SK-N-SH treated with all-trans-retinoic acid at 6 μM for 48 hours (cell line): ENCODE measurements around the gene SDC4.
A peak's percentile ranks its signal among the peaks of the same experiment; 100 is the strongest.

Experiments used
- ATAC-seq: fragments of 200-7000 bp; cut with Tn5 transposase; 3 replicates; pipeline ENCODE4 v1.9.1; 2020; ENCODE audit warnings: mild to moderate bottlenecking, moderate library complexity
- ARNTL ChIP-seq: fragments of 450-650 bp; formaldehyde crosslinking; IDR thresholded peaks from 2 replicates; pipeline ENCODE4 v1.5.0; 2020; ENCODE audit warnings: low read depth, mild to moderate bottlenecking, moderate library complexity, borderline replicate concordance
- CSDC2 ChIP-seq: fragments of 250-450 bp; sonication (Bioruptor Pico); IDR thresholded peaks from 2 replicates; pipeline ENCODE4 v1.5.0; 2020; ENCODE audit warnings: mild to moderate bottlenecking, moderate library complexity
- CSRNP3 ChIP-seq: fragments of 250-450 bp; sonication (Bioruptor Pico); IDR thresholded peaks from 2 replicates; pipeline ENCODE4 v1.5.1; 2021; ENCODE audit warnings: mild to moderate bottlenecking, moderate library complexity
- GLIS3 ChIP-seq: fragments of 250-450 bp; sonication (Bioruptor Pico); IDR thresholded peaks from 2 replicates; pipeline ENCODE4 v1.5.0; 2020; ENCODE audit warnings: mild to moderate bottlenecking, moderate library complexity
- ISL1 ChIP-seq: fragments of 250-450 bp; sonication (Bioruptor Pico); IDR thresholded peaks from 2 replicates; pipeline ENCODE4 v2.1.2; 2022; ENCODE audit warnings: mild to moderate bottlenecking, moderate library complexity
- PPARA ChIP-seq: fragments of 250-450 bp; sonication (Bioruptor Pico); IDR thresholded peaks from 2 replicates; pipeline ENCODE4 v1.5.0; 2020; ENCODE audit warnings: mild to moderate bottlenecking, borderline replicate concordance
- RARB ChIP-seq: fragments of 250-450 bp; sonication (Bioruptor Pico); IDR thresholded peaks from 2 replicates; pipeline ENCODE4 v1.8.0; 2021; ENCODE audit warnings: mild to moderate bottlenecking, moderate library complexity
- TCF4 ChIP-seq: fragments of 250-450 bp; sonication (Bioruptor Pico); IDR thresholded peaks from 2 replicates; pipeline ENCODE4 v1.8.0; 2021; ENCODE audit warnings: mild to moderate bottlenecking, moderate library complexity, borderline replicate concordance
- TSHZ2 ChIP-seq: fragments of 250-450 bp; sonication (Bioruptor Pico); IDR thresholded peaks from 2 replicates; pipeline ENCODE4 v1.5.0; 2020; ENCODE audit warnings: mild to moderate bottlenecking, moderate library complexity
- ZFP30 ChIP-seq: fragments of 450-650 bp; formaldehyde crosslinking; IDR thresholded peaks from 2 replicates; pipeline ENCODE4 v1.5.0; 2022; ENCODE audit warnings: mild to moderate bottlenecking, moderate library complexity
- ZNF565 ChIP-seq: fragments of 450-650 bp; formaldehyde crosslinking; conservative IDR thresholded peaks from 2 replicates; pipeline ENCODE4 v1.5.0; 2020; ENCODE audit warnings: low read depth, mild to moderate bottlenecking, moderate library complexity
- ZNF8 ChIP-seq: fragments of 450-650 bp; formaldehyde crosslinking; IDR thresholded peaks from 2 replicates; pipeline ENCODE4 v1.5.0; 2020; ENCODE audit warnings: mild to moderate bottlenecking, moderate library complexity
- TF ChIP-seq, protein P1 (sequence below): fragments of 250-450 bp; sonication (Bioruptor Pico); IDR thresholded peaks from 2 replicates; pipeline ENCODE4 v1.8.0; 2021; ENCODE audit warnings: low read depth, mild to moderate bottlenecking, moderate library complexity, borderline replicate concordance
- TF ChIP-seq, protein P2 (sequence below): fragments of 250-450 bp; sonication (Bioruptor Pico); IDR thresholded peaks from 2 replicates; pipeline ENCODE4 v1.5.1; 2020; ENCODE audit warnings: low read depth, mild to moderate bottlenecking, moderate library complexity

The SDC4 gene

DNA sequence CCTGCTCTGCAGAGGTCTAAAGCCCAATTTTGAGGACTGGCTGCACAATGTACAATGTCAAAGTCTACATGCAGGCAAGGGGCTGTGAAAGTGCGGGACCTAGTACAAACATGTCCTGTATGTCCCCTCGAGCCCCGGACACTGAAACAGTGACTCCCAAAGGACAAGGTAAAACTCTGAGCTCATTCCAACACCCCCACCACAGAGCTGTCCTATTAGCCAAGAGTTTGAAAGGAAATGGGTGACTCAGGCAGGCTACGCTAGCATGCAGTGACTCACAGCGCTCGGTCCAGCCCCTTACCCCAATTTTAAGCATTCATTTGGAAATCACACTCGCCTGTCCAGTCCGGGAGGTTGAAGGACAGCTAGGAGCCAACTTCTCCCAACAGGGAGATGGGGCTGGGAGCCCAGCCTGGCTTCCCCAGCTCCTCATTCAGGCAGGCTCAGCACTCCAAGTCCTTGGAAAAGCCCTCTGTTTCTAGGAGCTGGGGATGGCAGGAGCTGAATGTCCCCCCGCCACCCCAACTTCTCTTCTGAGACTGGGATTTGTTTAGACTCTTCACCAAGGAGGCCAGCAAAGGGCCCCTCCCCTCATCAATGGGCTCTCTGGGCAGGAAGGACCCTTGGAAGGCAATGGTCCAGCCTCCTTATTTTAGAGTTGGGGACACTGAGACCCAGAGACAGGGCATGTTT lies 3.9 kb downstream of the SDC4 start:
- TF ChIP-seq TCF4 (CRISPR knock-in tag) (no peak), ZNF565 (no peak), CSDC2 (CRISPR knock-in tag) (no peak), TSHZ2 (CRISPR knock-in tag) (no peak), GLIS3 (CRISPR knock-in tag) (no peak), ZFP30 (CRISPR knock-in tag) (no peak), ZNF8 (CRISPR knock-in tag) (no peak), ARNTL (CRISPR knock-in tag) (no peak), ISL1 (CRISPR knock-in tag) (no peak), PPARA (CRISPR knock-in tag) (no peak), CSRNP3 (CRISPR knock-in tag) (no peak), RARB (no peak)
- TF ChIP-seq, protein P1, sequence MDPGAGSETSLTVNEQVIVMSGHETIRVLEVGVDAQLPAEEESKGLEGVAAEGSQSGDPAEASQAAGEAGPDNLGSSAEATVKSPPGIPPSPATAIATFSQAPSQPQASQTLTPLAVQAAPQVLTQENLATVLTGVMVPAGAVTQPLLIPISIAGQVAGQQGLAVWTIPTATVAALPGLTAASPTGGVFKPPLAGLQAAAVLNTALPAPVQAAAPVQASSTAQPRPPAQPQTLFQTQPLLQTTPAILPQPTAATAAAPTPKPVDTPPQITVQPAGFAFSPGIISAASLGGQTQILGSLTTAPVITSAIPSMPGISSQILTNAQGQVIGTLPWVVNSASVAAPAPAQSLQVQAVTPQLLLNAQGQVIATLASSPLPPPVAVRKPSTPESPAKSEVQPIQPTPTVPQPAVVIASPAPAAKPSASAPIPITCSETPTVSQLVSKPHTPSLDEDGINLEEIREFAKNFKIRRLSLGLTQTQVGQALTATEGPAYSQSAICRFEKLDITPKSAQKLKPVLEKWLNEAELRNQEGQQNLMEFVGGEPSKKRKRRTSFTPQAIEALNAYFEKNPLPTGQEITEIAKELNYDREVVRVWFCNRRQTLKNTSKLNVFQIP (CRISPR knock-in tag) = no peak
- TF ChIP-seq, protein P2, sequence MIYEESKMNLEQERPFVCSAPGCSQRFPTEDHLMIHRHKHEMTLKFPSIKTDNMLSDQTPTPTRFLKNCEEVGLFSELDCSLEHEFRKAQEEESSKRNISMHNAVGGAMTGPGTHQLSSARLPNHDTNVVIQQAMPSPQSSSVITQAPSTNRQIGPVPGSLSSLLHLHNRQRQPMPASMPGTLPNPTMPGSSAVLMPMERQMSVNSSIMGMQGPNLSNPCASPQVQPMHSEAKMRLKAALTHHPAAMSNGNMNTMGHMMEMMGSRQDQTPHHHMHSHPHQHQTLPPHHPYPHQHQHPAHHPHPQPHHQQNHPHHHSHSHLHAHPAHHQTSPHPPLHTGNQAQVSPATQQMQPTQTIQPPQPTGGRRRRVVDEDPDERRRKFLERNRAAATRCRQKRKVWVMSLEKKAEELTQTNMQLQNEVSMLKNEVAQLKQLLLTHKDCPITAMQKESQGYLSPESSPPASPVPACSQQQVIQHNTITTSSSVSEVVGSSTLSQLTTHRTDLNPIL (CRISPR knock-in tag) = no peak
- peak; percentile 70 for ATAC-seq

- ATAC-seq = no peak
Observed at GRCh38 chr20:45343532-45344167, 4.6 kb downstream of the SDC4 start.

More at GRCh38 chr20:45343532-45344167, 4.6 kb downstream of the SDC4 start:
- TF ChIP-seq TSHZ2 (CRISPR knock-in tag) = no peak
